ENCODE data around the gene ACVR2B. TPM values are rescaled to one million over a fixed set of nuclear protein-coding genes. Genes with fewer than 3 reads are reported as not detected.

The ACVR2B gene
- total RNA-seq, 1 experiment from 2014 or later, result 1.8 TPM

DNA sequence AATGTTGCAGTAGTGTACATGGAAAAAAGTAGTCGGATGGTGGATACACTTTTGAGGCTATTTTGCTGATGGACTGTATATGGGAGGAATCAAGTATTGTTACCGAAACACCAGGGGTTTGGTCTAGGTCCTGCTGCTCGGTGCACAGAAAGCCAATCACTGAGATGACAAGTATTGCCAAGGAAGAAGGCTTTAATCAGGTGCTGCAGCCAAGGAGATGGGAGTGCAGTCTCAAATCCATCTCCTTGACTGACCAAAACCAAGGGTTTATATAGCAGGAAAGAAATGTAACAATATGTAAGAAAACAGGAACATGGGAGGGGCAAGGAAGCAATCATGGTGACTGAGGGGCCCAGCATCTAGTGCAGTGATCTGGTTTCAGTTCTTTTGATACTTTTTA, 2.8 kb upstream of the ACVR2B start:
- no peaks in the 10 kb centered on the region for H3F3A ChIP-seq (ENCODE audit: low read length, unreplicated experiment)
- no peak for ATAC-seq
- no peaks in the 10 kb centered on the region for H3K27me3 ChIP-seq (ENCODE audit: low read length)
- H3K4me1 ChIP-seq (ENCODE audit: insufficient read depth, low read length), result peaks cover 14% of the 10 kb centered on the region; the same call in 1 of the 2 replicates
- POLR2A ChIA-PET (ENCODE audit: unreplicated experiment), result interaction anchor here (0.5 to 0.6 kb wide), 2 partner anchors 808 to 1458 kb away, joined by 3 to 5 read pairs; partner anchors contain the start of gene EPM2AIP1
- TF ChIP-seq EZH2phosphoT487 (IDR thresholded peaks at IDR 0.05; ENCODE audit: borderline replicate concordance, low read length), result no peak
- no peak for TF ChIP-seq EZH2 (IDR thresholded peaks at IDR 0.05; ENCODE audit: low read length, unreplicated experiment)
- TF ChIP-seq, protein P1, sequence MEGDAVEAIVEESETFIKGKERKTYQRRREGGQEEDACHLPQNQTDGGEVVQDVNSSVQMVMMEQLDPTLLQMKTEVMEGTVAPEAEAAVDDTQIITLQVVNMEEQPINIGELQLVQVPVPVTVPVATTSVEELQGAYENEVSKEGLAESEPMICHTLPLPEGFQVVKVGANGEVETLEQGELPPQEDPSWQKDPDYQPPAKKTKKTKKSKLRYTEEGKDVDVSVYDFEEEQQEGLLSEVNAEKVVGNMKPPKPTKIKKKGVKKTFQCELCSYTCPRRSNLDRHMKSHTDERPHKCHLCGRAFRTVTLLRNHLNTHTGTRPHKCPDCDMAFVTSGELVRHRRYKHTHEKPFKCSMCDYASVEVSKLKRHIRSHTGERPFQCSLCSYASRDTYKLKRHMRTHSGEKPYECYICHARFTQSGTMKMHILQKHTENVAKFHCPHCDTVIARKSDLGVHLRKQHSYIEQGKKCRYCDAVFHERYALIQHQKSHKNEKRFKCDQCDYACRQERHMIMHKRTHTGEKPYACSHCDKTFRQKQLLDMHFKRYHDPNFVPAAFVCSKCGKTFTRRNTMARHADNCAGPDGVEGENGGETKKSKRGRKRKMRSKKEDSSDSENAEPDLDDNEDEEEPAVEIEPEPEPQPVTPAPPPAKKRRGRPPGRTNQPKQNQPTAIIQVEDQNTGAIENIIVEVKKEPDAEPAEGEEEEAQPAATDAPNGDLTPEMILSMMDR (conservative IDR thresholded peaks at IDR 0.05; ENCODE audit: low read depth, low read length), result no peak
- H3K9me2 ChIP-seq (replicated peaks; ENCODE audit: low read length), result no peaks in the 10 kb centered on the region
- no peak overlapping the region for H3K4me2 ChIP-seq (ENCODE audit: low read length)
- H3K79me2 ChIP-seq (ENCODE audit: low read length), result peaks cover 2% of the 10 kb centered on the region; the same call in 1 of the 2 replicates
- H3K9me3 ChIP-seq (ENCODE audit: low read length), result no peaks in the 10 kb centered on the region; the same call in 1 of the 2 replicates
- no peak overlapping the region for H3K9ac ChIP-seq (ENCODE audit: low read length)
- no peak overlapping the region for H2AFZ ChIP-seq (ENCODE audit: low read length)
- CTCF ChIA-PET, result no interaction called here
- BruUV-seq (replicated peaks), result no TSS peak
- no peak overlapping the region for H3K27ac ChIP-seq (ENCODE audit: low read length)
- intact Hi-C loops (cut with micrococcal nuclease), result loop anchor here (10.0 kb wide), 2 partner anchors 316 to 446 kb away; partner anchors contain the start of genes ACAA1 and MYD88
- no peak for DNase-seq
- H3K36me3 ChIP-seq (ENCODE audit: low read depth, low read length), result no peaks in the 10 kb centered on the region
- no peak overlapping the region for H3K4me3 ChIP-seq (ENCODE audit: low read length)
- H4K20me1 ChIP-seq (ENCODE audit: low read length), result no peaks in the 10 kb centered on the region

DNA sequence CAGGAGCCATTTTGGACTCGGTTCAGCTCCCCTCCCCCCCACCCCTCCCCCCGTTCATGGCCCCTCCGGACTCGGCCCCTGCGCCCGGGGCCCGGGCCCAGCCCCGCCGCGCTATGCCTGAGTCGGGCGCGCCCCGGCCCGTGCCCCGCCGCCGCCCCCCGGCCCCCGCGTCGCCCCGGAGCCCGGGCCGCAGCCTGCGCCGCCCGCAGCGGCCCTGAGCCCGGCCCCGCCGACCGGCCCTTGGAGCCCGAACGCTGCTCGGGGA, 155 bp downstream of the ACVR2B start:
- intact Hi-C loops (cut with micrococcal nuclease), result loop anchor here (10.0 kb wide), 2 partner anchors 319 to 449 kb away; partner anchors contain the start of genes ACAA1 and MYD88
- peaks cover 25% of the 10 kb centered on the region for H3K79me2 ChIP-seq (ENCODE audit: low read length)

More for the DNA sequence above, 155 bp downstream of the ACVR2B start:
- ChIA-PET POLR2A (ENCODE audit: unreplicated experiment) (no interaction called here), CTCF (interaction anchor here (0.6 kb wide), 1 partner anchor 119 kb away, joined by 3 read pairs; no protein-coding TSS in a partner anchor)
- no peaks in the 10 kb centered on the region; the same call in 1 of the 2 replicates for H3K9me3 ChIP-seq (ENCODE audit: low read length)
- H3K27me3 ChIP-seq (ENCODE audit: low read length), result no peaks in the 10 kb centered on the region
- H3K9ac ChIP-seq (ENCODE audit: low read length), result peak overlapping the region; percentile 81; the same call in 1 of the 2 replicates
- BruUV-seq (replicated peaks), result no TSS peak
- no peak overlapping the region for H3K27ac ChIP-seq (ENCODE audit: low read length)
- ATAC-seq (no peak), DNase-seq (no peak)
- peak overlapping the region; percentile 82; the same call in 1 of the 2 replicates for H3K4me3 ChIP-seq (ENCODE audit: low read length)
- H2AFZ ChIP-seq (ENCODE audit: low read length), result peak overlapping the region; percentile 92; the same call in 1 of the 2 replicates
- H3K36me3 ChIP-seq (ENCODE audit: low read depth, low read length), result no peaks in the 10 kb centered on the region
- no peaks in the 10 kb centered on the region for H3K9me2 ChIP-seq (replicated peaks; ENCODE audit: low read length)
- peak overlapping the region; percentile 100 for H3K4me2 ChIP-seq (ENCODE audit: low read length)
- peaks cover 21% of the 10 kb centered on the region; the same call in 1 of the 2 replicates for H3K4me1 ChIP-seq (ENCODE audit: insufficient read depth, low read length)
- H3F3A ChIP-seq (ENCODE audit: low read length, unreplicated experiment), result no peaks in the 10 kb centered on the region
- H4K20me1 ChIP-seq (ENCODE audit: low read length), result no peaks in the 10 kb centered on the region
- TF ChIP-seq, protein P1 (conservative IDR thresholded peaks at IDR 0.05; ENCODE audit: low read depth, low read length), result no peak
- TF ChIP-seq EZH2phosphoT487 (IDR thresholded peaks at IDR 0.05; ENCODE audit: borderline replicate concordance, low read length) (no peak), EZH2 (IDR thresholded peaks at IDR 0.05; ENCODE audit: low read length, unreplicated experiment) (no peak)

All from PC-3 (cell line).